Measurements from ENCODE around the gene WFDC9.

DNA sequence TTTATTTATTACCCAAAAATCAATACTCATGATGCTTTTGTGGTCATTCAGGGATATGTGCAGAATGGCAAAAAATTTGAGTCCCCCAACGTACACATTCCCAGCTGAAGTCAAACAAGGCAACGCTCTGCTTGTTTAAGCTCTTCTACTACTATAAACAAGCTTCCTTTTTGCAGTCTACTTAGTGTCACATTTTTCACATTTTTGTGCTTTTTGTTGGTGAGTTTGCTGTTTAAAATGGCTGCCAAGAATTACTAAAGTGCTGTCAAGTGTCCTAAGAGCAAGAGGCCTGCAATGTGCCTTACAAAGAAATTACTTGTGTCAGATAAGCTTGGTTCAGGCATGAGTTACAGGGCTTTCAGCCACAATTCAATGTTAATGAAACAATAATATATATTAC, 54.1 kb downstream of the WFDC9 start:
- TF ChIP-seq POLR2AphosphoS5 (IDR thresholded peaks at IDR 0.05) (no peak), TAF1 (IDR thresholded peaks at IDR 0.05; ENCODE audit: low read depth) (no peak), RAD21 (conservative IDR thresholded peaks at IDR 0.05) (no peak)
- TF ChIP-seq, protein P1, sequence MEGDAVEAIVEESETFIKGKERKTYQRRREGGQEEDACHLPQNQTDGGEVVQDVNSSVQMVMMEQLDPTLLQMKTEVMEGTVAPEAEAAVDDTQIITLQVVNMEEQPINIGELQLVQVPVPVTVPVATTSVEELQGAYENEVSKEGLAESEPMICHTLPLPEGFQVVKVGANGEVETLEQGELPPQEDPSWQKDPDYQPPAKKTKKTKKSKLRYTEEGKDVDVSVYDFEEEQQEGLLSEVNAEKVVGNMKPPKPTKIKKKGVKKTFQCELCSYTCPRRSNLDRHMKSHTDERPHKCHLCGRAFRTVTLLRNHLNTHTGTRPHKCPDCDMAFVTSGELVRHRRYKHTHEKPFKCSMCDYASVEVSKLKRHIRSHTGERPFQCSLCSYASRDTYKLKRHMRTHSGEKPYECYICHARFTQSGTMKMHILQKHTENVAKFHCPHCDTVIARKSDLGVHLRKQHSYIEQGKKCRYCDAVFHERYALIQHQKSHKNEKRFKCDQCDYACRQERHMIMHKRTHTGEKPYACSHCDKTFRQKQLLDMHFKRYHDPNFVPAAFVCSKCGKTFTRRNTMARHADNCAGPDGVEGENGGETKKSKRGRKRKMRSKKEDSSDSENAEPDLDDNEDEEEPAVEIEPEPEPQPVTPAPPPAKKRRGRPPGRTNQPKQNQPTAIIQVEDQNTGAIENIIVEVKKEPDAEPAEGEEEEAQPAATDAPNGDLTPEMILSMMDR (IDR thresholded peaks at IDR 0.05; ENCODE audit: poor library complexity, severe bottlenecking), result no peak
